Endothelial cell of umbilical vein (primary cell): Measurements from ENCODE around the gene RBMS1.

Source experiments
- POLR2A ChIP-seq: IDR thresholded peaks from 2 replicates; pipeline ENCODE4 v1.6.1; 2012; ENCODE audit warnings: low read depth, mild to moderate bottlenecking, control low read depth, low read length
- POLR2AphosphoS5 ChIP-seq: IDR thresholded peaks from 2 replicates; pipeline ENCODE4 v1.6.1; 2012; ENCODE audit warnings: low read depth, mild to moderate bottlenecking, control low read depth, low read length, moderate library complexity; ENCODE audit not compliant: insufficient read depth
- TF ChIP-seq, protein P1 (sequence below): IDR thresholded peaks from 2 replicates; pipeline ENCODE4 v1.6.1; 2011; ENCODE audit not compliant: insufficient read depth, insufficient read length
- TF ChIP-seq, protein P2 (sequence below), 2 donors: IDR thresholded peaks; 1 replicate in 1 of 2; 2 replicates in 1 of 2; pipeline ENCODE4 v1.5.1; 2011; ENCODE audit warnings: low read length in 2 of 2, mild to moderate bottlenecking in 2 of 2, moderate library complexity in 2 of 2, control low read depth in 1 of 2, inconsistent platforms in 1 of 2, low read depth in 1 of 2; ENCODE audit not compliant: insufficient read depth in 1 of 2; ENCODE audit errors: extremely low read depth in 1 of 2

GRCh38 chr2:160289831-160290230 lies 203.8 kb downstream of the RBMS1 start:
- TF ChIP-seq, protein P1, sequence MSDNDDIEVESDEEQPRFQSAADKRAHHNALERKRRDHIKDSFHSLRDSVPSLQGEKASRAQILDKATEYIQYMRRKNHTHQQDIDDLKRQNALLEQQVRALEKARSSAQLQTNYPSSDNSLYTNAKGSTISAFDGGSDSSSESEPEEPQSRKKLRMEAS: no peak
- TF ChIP-seq, protein P2, sequence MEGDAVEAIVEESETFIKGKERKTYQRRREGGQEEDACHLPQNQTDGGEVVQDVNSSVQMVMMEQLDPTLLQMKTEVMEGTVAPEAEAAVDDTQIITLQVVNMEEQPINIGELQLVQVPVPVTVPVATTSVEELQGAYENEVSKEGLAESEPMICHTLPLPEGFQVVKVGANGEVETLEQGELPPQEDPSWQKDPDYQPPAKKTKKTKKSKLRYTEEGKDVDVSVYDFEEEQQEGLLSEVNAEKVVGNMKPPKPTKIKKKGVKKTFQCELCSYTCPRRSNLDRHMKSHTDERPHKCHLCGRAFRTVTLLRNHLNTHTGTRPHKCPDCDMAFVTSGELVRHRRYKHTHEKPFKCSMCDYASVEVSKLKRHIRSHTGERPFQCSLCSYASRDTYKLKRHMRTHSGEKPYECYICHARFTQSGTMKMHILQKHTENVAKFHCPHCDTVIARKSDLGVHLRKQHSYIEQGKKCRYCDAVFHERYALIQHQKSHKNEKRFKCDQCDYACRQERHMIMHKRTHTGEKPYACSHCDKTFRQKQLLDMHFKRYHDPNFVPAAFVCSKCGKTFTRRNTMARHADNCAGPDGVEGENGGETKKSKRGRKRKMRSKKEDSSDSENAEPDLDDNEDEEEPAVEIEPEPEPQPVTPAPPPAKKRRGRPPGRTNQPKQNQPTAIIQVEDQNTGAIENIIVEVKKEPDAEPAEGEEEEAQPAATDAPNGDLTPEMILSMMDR (IDR thresholded peaks at IDR 0.05; ENCODE audit: extremely low read depth in 1 of 2, insufficient read depth in 1 of 2, low read depth in 1 of 2, low read length in 2 of 2): no peak
- no peak for TF ChIP-seq POLR2AphosphoS5
- no peak for TF ChIP-seq POLR2A
